Adrenal gland (tissue), 12 donors: ENCODE measurements around the gene CAND2. TPM values are rescaled to one million over a fixed set of nuclear protein-coding genes. Genes with fewer than 3 reads are reported as not detected.
"Not testable (repeated sequence)": the region's sequence is repeated elsewhere in the genome, so short reads cannot be mapped to it uniquely, and the experiment has no call there.

Experiments
- DNase-seq, 7 donors: peaks; one replicate each; pipeline ENCODE4 v3.0.0-alpha.2; 2019 to 2020
- H3K27ac ChIP-seq, 5 donors: fragments of 200-600 bp; sonication (generic) in 4 of 5; 1 replicate in 3 of 5; 2 replicates in 2 of 5; pipeline versions ENCODE4 v1.5.1 to v1.8.0; 2016 to 2020; ENCODE audit warnings: mild to moderate bottlenecking in 1 of 5
- H3K27me3 ChIP-seq: fragments of 200-600 bp; 2 replicates; pipeline ENCODE4 v1.8.0; 2021
- H3K36me3 ChIP-seq, 2 donors: fragments of 200-600 bp; replicated peaks in 1 of 2; 1 replicate in 1 of 2; 2 replicates in 1 of 2; pipeline versions ENCODE4 v1.5.1 to v1.8.0; 2018 to 2022
- H3K4me1 ChIP-seq, 2 donors: fragments of 200-600 bp; replicated peaks in 1 of 2; 1 replicate in 1 of 2; 2 replicates in 1 of 2; pipeline versions ENCODE4 v1.5.1 to v1.8.0; 2018 to 2021
- H3K4me3 ChIP-seq, 4 donors: fragments of 200-600 bp; sonication (generic) in 3 of 4; one replicate each; pipeline ENCODE4 v1.5.1; 2016 to 2018
- H3K9me3 ChIP-seq, 3 donors: fragments of 200-600 bp; sonication (generic) in 1 of 3; replicated peaks in 1 of 3; 1 replicate in 2 of 3; 2 replicates in 1 of 3; pipeline versions ENCODE4 v1.5.1 to v1.8.0; 2016 to 2021
- POLR2A ChIP-seq, 2 donors: fragments of 450-650 bp; IDR thresholded peaks; one replicate each; pipeline ENCODE4 v1.6.1; 2017; ENCODE audit warnings: antibody characterized with exemption in 2 of 2, mild to moderate bottlenecking in 2 of 2, moderate library complexity in 1 of 2
- WGBS, 4 donors: extraction: QIAGEN DNeasy Blood & Tissue Kit in 2 of 4; methylation state at CpG; one replicate each; pipeline versions ENCODE4 v1.1.5 to v1.1.7; 2013 to 2017; 5-methylcytosine and 5-hydroxymethylcytosine counted together
- intact Hi-C, 2 donors: fragments of 100-400 bp; cut with DNase I; formaldehyde crosslinking; loops; one replicate each; pipeline versions ENCODE4 v1.14.1 to v1.15.0; 2022 to 2023
- polyA plus RNA-seq, 3 donors: library from polyadenylated mRNA; stranded (reverse); fragments of 200-250 nt in 2 of 3; fragments of 350-450 nt in 1 of 3; fragmentation: Illumina TruSeq in 1 of 3; extraction: RNeasy Lipid Tissue Mini Kit (QIAGEN cat#74804) in 1 of 3; gene quantifications; one replicate each; pipeline ENCODE4 v1.2.3, GENCODE V29; 2013 to 2014
- total RNA-seq, 9 donors: library from RNA; depleted of rRNA in 4 of 9; stranded (reverse); fragments of >200 nt in 4 of 9; fragments of 120-200 nt in 1 of 9; fragmentation: NEBNext Ultra II Directional in 1 of 9; extraction: Animal tissue kit (Norgen Biotek cat#: 25700) in 1 of 9; gene quantifications; one replicate each; pipeline versions ENCODE4 v1.1.0 to v1.2.4, GENCODE V29; 2013 to 2023
- TF ChIP-seq, protein P1 (sequence below), 6 experiments: fragments of 450-650 bp in 4 of 6; fragments of 200-600 bp in 2 of 6; sonication (generic) in 1 of 6; IDR thresholded peaks; 1 replicate in 5 of 6; 2 replicates in 1 of 6; pipeline versions ENCODE4 v1.5.1 to v1.8.0; 2016 to 2021; ENCODE audit warnings: antibody characterized with exemption in 6 of 6, mild to moderate bottlenecking in 2 of 6, moderate library complexity in 1 of 6
- donor health status: healthy with polysubstance abuse.
- donor health status: Bipolar disorder and iron deficiency.
- donor health status: DM: yes; HTN: yes; CAD: no.
- donor health status: DM: no; HTN: no; CAD: no.
- donor health status: DM: no; HTN: no; CAD: no.
- donor health status: DM: yes; HTN: yes; CAD: no.

The CAND2 gene
- total and polyA plus RNA-seq, 12 donors, result 1.1 to 17.9 (median 7.6) TPM

GRCh38 chr3:12839156-12839946 is 42.9 kb downstream of the CAND2 start:
- WGBS, 4 donors, result 77 to 82% (median 81%) methylated on average over 11 of the region's 11 CpGs
- Histone ChIP-seq H3K4me1 (peaks cover 11 to 34% of the 10 kb centered on the region in 2 donors), H3K27ac (no peak overlapping the region), H3K36me3 (peaks cover 0 to 57% of the 10 kb centered on the region in 2 donors), H3K27me3 (no peaks in the 10 kb centered on the region), H3K4me3 (peak overlapping the region in 1 of 4 donors; percentile 89), H3K9me3 (no peaks in the 10 kb centered on the region)
- DNase-seq, result no peak
- TF ChIP-seq, protein P1, sequence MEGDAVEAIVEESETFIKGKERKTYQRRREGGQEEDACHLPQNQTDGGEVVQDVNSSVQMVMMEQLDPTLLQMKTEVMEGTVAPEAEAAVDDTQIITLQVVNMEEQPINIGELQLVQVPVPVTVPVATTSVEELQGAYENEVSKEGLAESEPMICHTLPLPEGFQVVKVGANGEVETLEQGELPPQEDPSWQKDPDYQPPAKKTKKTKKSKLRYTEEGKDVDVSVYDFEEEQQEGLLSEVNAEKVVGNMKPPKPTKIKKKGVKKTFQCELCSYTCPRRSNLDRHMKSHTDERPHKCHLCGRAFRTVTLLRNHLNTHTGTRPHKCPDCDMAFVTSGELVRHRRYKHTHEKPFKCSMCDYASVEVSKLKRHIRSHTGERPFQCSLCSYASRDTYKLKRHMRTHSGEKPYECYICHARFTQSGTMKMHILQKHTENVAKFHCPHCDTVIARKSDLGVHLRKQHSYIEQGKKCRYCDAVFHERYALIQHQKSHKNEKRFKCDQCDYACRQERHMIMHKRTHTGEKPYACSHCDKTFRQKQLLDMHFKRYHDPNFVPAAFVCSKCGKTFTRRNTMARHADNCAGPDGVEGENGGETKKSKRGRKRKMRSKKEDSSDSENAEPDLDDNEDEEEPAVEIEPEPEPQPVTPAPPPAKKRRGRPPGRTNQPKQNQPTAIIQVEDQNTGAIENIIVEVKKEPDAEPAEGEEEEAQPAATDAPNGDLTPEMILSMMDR (IDR thresholded peaks at IDR 0.05), result no peak
- TF ChIP-seq POLR2A (IDR thresholded peaks at IDR 0.05), result no peak
- intact Hi-C loops, result no loop called here

- Histone ChIP-seq H3K4me3 (peak overlapping the region in 2 of 4 donors; percentile 89 to 98), H3K36me3 (peaks cover 0 to 49% of the 10 kb centered on the region in 2 donors), H3K4me1 (peaks cover 11 to 34% of the 10 kb centered on the region in 2 donors), H3K27ac (peak overlapping the region in 2 of 5 donors; percentile 92 to 97)
- intact Hi-C loops, DNase-seq, H3K27me3 ChIP-seq, H3K9me3 ChIP-seq: not testable (repeated sequence)
- WGBS, 4 donors, result 49 to 60% (median 52%) methylated on average over 9 to 10 of the region's 10 CpGs
These were observed 43.7 kb downstream of the CAND2 start for GRCh38 chr3:12840148-12840547.

- DNase-seq, result peak in 3 of 7 donors; percentile 38 to 60 (median 45)
- H3K36me3 ChIP-seq, result peaks cover 0 to 44% of the 10 kb centered on the region in 2 donors
- TF ChIP-seq, protein P1 (IDR thresholded peaks at IDR 0.05), result no peak
- no peak for TF ChIP-seq POLR2A (IDR thresholded peaks at IDR 0.05)
- H3K4me3 ChIP-seq, result peak overlapping the region; percentile 43 to 98 (median 80)
- 4 to 6% (median 6%) methylated on average over 12 to 18 of the region's 18 CpGs for WGBS, 4 donors
- intact Hi-C loops, result no loop called here
- no peaks in the 10 kb centered on the region for H3K9me3 ChIP-seq
- H3K4me1 ChIP-seq, result peaks cover 11 to 34% of the 10 kb centered on the region in 2 donors
- H3K27me3 ChIP-seq, result no peaks in the 10 kb centered on the region
- H3K27ac ChIP-seq, result peak overlapping the region; percentile 87 to 97 (median 94)
These were observed 44.2 kb downstream of the CAND2 start for GRCh38 chr3:12840591-12841148.

GRCh38 chr3:12841149-12841969 is 44.9 kb downstream of the CAND2 start, which contains the start of gene RPL32:
Gene RPL32, minus strand, starts transcription at chr3:12841565. Its CDS starts 1,328 bp downstream, at chr3:12840237.
- peak; percentile 87 to 96 (median 89) for DNase-seq
- peak; percentile 55 to 79 for TF ChIP-seq POLR2A (IDR thresholded peaks at IDR 0.05)
- TF ChIP-seq, protein P1 (IDR thresholded peaks at IDR 0.05), result peak; percentile 77 to 91 (median 82)
- Histone ChIP-seq H3K9me3 (no peaks in the 10 kb centered on the region), H3K4me1 (peaks cover 11 to 34% of the 10 kb centered on the region in 2 donors), H3K4me3 (peak within 1 kb of the TSS; percentile 43 to 98 (median 80)), H3K27me3 (no peaks in the 10 kb centered on the region), H3K36me3 (peaks cover 0 to 37% of the 10 kb centered on the region in 2 donors), H3K27ac (peak within 1 kb of the TSS; percentile 87 to 97 (median 94))
- 0 to 1% (median 1%) methylated on average over 36 to 43 of the region's 43 CpGs for WGBS, 4 donors
- intact Hi-C loops, result no loop called here
